Left ventricle myocardium superior (tissue), 1 donor: Measurements from ENCODE around the gene SORL1-AS1.

Experiments
- ATAC-seq: fragments of 200-7000 bp; cut with Tn5 transposase; one replicate; pipeline ENCODE4 v1.9.1; 2020; ENCODE audit warnings: mild to moderate bottlenecking, moderate library complexity
- DNase-seq: peaks from one replicate; pipeline ENCODE4 v3.0.0-alpha.2; 2020
- intact Hi-C: fragments of 100-400 bp; cut with micrococcal nuclease; formaldehyde crosslinking; loops from one replicate; pipeline ENCODE4 v1.11.0; 2022
- donor health status: DM: no; HTN: yes; CAD: no; lungs with severe emphysema.

Gene SORL1-AS1

DNA sequence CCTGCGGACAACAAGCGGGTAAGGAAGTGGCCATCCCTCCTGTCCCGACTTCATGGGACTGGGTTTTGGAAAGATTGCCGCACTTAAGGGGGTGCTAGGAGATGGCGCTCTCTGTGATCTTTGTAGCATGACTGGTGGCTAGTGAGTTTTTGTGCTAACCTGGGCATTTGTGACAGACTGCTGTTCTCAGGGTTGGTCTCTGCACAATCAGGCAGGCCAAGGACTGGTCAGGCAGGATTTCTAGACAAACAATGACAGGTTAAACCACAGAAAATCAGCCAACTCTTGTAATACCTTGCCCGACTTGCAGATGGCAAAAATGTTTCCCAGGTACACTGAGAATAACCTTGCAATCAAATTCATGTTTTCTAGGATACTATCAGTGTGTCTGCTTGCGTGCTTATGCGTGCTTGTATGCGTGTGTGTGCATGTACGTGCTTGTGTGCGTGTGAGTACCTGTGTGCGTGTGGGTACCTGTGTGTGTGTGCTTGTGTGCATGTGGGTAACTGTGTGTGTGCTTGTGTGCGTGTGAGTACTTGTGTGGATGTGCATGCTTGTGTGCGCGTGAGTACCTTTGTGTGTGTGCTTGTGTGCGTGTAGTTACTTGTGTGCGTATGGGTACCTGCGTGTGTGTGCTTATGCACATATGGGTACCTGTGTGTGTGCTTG, 25.6 kb upstream of the SORL1-AS1 start:
- ATAC-seq (no peak), DNase-seq (no peak)
- intact Hi-C loops = no loop called here

DNA sequence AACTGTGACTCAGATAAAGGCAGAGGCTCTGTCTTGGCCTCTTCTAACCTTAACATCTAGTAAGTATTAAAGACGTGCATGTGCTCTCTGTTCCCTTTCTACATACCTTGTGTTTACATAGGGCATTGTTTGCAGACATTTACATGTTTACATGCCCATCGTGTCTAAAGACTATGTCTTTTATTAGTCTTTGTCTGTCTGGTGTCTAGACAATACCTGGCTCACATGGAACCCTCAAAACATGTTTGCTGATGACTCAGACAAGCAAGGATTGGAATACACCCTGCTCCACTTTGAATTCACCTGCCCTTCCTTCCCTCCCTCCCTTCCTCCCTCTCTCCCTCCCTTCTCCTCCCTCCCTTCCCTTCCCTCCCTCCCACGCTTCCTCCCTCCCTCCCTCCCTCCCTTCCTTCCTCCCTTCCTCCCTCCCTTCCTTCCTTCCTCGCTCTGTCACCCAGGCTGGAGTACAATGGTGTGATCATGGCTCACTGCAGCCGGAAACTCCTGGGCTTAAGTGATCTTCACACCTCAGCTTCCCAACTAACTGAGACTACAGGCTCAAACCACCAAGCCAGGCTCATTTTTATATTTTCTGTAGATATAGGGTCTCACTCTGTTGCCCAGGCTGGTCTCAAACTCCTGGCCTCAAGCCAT, 23.7 kb upstream of the SORL1-AS1 start:
- no peak for DNase-seq
- no peak for ATAC-seq
- intact Hi-C loops = no loop called here

DNA sequence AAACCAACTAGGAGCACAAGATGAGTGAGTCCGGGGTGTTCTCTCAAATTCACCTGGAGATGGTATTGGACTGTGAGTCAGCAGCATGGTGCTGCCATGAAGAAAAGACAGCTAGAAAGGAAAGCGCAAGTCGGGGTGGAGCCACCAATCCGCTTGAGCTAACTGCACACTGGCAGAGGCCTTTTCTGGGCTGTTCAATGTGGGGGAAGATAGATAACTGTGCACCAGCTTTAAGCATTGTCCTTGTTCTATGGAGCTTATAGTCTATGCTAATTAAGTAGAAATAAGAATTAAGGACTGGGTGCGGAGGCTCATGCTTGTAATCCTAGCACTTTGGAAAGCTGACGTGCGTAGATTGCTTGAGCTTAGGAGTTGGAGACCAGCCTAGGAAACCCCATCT, 21.9 kb upstream of the SORL1-AS1 start:
- ATAC-seq (no peak), DNase-seq (no peak)
- intact Hi-C loops = no loop called here

DNA sequence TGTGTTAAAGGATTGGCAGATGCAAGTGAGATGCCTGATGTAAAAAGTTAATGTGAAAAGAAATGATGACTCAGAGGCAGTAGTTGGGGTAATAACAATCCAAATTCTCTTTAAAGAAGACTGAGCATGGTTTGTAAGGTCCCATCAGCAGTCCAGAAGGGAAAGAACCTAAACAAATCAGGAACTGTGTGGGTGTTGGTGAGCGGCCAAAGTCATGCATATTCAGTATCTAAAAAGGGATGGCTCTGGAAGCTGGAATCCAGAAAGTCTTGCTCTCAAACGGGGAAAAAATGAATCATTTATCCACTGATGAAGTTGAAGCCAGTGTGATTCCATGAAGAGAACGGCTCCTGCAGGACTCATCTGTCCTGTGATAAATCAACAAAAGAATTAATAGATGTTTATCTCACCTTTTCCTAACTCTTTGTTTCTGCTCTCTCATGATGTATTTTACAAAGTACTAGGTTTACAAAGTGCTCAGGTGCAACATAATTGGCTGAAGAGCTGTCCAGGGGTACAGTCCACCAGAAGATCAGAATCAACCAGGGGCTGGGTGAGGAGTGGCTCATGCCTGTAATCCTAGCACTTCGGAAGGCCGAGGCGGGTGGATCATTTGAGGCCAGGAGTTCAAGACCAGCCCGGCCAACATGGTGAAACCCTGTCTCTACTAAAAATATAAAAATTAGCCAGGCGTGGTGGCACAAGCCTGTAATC, 20.5 kb upstream of the SORL1-AS1 start:
- DNase-seq = no peak
- intact Hi-C loops = no loop called here
- no peak for ATAC-seq

DNA sequence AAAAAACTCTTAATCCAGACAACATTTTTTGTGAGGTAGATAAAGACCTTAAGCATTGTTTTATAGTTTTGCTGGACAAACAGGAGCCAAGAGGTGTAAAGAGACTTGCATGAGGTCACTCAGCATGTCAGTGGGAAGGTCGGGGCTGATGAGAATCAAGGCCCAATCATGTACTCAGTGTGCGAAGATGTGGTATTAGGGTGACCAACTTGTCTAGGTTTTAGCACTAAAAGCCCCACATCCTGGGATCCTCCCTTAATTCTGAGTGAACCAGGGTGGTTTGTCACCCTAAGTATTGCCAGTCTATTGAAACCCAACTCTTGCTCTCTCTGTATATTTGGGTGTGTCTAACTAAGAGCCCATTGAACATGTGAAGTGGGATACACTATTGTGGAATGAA, 19.5 kb upstream of the SORL1-AS1 start:
- ATAC-seq = no peak
- no peak for DNase-seq
- intact Hi-C loops = no loop called here

DNA sequence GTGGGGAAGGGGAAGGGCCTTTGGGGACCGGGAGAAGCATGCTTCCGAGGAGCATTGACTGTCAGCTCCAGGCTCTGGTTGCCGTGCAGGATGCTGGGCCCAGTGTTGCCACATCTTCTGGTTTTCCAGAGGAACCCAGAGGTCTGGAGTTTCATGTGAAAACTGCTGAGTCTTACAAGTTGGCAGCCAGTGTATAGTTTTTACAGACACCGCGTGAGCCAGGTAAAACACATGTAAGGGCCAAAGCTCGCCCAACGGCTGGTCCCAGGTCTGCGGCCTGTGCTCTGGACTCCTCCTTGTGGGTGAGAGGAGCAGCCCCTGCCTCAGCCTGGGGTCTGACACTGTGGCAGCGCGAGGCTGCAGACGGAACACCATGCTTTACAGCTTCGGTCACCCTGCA, 18.4 kb upstream of the SORL1-AS1 start:
- no peak for DNase-seq
- ATAC-seq = no peak
- intact Hi-C loops = no loop called here

DNA sequence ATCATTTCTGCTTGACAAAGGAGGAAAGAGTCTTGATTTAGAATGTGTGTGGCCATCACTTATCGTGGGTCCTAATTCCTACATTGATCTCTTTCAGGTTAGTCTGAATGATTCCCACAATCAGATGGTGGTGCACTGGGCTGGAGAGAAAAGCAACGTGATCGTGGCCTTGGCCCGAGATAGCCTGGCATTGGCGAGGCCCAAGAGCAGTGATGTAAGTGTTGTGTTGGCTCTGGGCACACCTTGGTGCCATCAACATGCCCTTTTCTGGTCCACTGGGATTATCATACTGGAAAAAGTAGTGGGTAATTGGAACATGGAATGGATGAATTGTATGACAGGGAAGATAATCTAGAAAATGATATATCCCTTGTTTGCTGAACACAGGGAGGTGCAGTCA, 17.1 kb upstream of the SORL1-AS1 start:
- ATAC-seq = no peak
- DNase-seq = no peak
- intact Hi-C loops = no loop called here

DNA sequence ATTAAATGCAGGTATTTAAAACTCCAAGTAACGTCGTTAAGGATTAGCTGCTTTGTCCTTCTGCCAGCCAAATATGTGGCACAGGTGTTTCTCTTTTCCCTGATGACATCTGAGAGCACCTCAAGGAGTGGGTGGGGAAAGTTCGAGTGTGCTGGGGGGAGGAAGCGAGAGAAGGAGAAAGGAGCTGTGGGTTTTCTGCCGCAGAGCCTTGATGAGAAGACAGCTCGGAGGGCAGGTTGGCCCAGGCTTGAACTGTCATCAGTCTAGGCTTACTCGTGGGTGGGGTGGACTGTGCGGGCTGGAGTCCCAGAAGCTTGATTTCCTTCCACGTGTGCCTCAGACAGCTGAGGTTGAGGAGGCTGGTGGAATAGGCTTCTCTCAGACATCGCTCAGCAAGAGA, 15.2 kb upstream of the SORL1-AS1 start:
- intact Hi-C loops = no loop called here

DNA sequence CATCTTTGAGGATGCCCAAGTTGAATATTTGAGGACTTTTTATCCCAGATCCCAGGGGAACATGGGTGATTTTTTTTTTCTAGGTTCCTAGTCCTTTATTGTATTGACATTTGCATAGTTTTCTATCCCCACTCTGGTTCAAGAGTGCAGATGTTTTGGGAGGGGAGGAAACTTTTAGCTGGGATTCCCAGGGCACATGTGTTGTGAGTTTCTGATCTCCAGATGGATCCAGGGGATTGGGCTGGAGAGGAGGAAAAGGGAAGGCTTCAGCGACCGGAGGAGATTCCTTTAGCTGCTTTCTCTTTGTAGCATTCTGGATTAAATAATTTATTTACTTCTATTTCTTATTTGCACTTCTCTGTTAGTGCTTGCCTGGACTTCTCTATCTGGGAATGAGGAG, 14.7 kb upstream of the SORL1-AS1 start:
- DNase-seq = no peak
- no peak for ATAC-seq
- intact Hi-C loops = no loop called here

More for the DNA sequence above, 15.2 kb upstream of the SORL1-AS1 start:
- no peak for DNase-seq
- ATAC-seq = no peak

DNA sequence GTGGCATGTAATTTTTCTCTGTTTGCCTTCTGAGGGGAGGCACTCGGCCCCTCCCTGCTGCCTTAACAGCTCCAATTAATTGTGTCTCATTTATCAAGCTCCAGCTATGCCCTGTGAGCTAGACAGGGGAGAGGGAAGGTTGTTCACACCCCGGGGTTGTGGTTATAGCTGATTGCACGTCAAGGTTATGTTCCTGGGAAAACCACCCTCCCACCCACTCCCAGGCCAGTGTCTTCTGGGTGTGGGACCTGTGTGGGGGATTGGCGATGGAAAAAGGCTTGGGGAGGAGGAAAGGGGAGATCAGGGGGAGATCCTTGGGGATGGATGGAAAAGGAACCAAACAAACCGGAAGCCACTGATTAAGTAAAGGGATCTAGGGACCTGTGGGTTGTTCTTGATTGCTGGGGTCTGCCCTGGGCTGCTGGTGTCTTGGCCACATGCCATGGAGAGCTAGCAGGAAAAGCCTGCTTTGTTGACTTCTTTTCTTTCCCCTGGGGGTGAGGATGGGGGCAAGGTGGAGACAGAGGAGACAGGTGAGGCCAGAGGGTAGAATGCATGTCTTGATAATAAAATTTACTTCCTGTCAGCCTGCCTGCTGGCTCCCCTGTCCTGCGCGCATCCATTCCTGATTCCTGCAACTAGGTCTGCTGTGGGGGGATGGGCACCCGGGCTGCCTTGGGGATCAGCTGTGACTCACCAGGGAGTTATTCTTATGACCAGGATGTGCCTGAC, 13.5 kb upstream of the SORL1-AS1 start:
- ATAC-seq = peak; percentile 91
- intact Hi-C loops = no loop called here
- peak; percentile 90 for DNase-seq

DNA sequence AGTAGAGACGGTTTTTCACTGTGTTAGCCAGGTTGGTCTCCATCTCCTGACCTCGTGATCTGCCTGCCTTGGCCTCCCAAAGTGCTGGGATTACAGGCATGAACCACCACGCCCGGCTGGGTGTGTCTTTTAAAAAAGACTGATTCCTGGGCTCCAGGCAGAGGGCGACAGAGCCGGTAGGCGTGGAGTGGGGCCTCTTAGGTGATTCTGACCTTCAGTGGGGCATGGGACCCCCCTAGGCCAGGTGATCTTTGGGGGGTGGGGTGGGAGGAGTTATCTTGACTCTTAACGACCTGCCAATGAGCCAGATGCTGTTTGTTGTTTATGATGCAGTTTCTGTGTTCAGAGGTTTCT, 12.9 kb upstream of the SORL1-AS1 start:
- DNase-seq (no peak), ATAC-seq (no peak)
- intact Hi-C loops = no loop called here

DNA sequence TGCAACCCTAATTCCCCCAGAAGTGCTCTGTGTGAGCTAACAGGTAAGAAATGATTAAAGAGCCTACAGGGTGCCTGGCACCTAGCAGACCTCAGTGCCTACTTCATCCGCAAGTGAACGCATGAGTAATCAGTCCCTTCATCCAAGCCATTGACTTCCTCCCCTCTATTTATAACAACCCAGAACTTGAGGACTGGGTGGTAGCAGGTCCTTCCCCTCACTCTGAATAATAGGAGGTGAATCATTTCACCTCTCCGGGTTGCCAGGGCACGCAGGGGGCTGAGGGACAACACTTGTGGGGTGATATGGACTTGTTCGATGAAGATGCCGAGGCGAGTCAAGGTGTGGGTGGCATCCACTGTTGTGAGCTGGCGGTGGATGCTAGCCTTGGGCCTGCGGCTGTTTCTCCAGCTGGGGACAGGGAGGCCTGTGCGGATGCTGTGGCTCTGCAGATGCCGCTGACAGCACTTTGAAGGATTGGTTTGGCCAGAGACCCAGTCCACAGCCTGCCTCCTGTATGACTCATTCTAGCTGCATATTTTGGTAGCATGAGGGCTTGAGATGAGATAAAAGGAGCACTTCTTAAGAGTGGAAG, 11.7 kb upstream of the SORL1-AS1 start:
- intact Hi-C loops = no loop called here
- peak; percentile 75 for DNase-seq
- peak; percentile 91 for ATAC-seq

DNA sequence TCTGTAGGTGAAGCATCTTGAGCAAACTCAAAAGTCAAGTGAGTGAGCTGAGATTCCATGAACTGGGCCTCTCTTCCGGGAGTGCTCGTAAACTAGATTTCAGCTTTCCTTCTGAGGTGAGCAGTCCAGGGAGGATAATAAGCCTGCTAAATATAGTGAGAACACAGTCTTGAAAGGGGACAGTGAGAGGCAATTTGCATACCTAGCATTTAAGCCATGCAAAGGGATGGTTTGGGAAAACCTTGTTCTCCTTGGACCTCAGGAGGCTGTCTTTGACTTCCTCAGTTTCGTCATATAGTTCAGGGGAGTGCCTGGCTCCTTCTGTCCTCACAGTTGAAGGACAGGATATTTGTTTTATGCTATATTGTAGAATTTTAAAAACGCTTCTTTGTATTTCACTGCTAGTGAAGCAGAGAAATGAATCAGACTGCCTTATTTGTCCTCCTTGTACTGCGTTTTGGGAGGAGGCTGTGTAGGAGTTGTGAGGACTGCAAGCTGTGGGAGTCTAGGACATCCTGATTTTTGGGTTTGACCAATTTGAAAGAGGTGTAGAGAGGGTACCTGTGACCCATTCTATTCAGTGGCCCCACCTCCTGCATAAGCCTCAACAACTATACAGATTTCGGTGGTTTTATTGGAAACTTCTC, 11.0 kb upstream of the SORL1-AS1 start:
- intact Hi-C loops = no loop called here

DNA sequence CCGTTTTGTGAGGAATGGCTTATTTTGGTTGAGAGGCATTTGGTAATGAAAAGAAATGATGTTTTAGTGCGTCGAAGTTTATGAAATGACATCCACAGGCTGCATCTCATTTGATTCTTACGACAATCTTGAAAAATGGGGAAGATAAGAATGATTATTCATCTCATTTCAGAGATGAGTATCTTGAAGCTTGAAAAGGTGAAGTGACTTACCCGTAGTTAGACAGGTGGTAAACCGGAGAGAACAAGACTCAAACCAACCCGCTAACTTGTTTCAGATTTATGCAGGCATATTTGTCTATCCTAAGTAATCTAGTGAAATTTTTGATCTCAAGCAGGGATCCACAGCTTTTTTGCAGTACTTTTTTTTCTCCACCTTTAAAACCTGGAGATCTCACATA, 9.1 kb upstream of the SORL1-AS1 start:
- ATAC-seq (no peak), DNase-seq (no peak)
- intact Hi-C loops = no loop called here

More for the DNA sequence above, 11.0 kb upstream of the SORL1-AS1 start:
- no peak for DNase-seq
- no peak for ATAC-seq

DNA sequence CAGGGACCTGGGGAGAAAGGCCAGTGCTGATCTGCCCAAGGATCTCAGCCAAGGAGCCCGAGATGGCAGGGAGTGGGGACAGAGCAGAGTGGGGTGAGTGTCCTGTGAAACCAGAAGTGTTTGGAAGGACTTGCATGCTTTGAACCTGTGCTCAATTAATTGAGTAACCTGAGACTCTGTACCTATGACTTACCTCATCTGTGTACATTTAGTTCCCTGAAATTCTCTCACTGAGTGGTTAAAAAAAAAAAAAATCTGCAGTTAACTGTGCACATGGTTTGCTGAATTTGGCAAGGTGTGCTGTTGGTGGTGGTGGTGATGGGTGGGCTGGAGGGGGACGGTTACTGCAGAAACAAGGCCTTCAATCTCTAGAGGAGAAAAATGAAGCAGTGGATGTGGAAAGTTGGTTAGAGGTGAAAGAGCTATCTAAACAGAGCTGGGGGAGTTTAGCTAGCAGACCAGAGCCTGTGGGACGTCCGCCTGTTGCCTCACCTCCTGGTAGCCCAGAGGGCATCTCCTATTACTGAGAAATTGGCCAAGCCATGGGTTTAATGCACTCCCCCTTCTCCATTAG, 8.3 kb upstream of the SORL1-AS1 start:
- intact Hi-C loops = no loop called here
- DNase-seq (no peak), ATAC-seq (no peak)

DNA sequence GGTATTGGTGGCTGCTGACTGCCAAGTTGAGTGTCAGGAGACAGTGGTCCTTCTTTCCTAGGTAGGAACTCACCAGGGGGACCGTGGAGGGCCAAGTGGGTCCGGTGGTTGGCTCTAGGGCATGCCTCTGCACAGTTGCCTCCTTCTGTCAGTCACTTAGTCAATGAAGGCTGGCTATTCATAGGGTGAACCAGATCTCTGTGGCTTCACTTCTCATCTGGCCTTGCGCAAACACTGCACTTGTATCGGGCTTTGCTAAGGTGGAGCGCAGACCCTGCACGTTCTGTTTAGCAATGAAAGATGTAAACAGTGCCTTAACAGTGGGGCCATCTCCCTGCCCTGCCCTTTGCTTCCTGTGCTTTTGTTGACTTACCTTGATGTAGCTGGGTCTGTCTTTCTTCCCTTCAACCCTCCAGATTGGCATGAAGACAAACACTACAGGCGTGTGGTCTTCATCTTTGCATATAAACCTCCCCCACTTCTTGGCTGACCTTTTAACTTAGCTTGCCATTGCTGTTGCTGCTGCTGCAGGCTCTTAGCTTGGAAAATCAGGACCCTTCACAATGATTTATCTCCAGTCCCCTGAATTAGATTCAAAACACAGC, 6.7 kb upstream of the SORL1-AS1 start:
- intact Hi-C loops = loop anchor here (10.0 kb wide), 1 partner anchor 125 kb away; no protein-coding TSS in a partner anchor
- DNase-seq (no peak), ATAC-seq (no peak)

DNA sequence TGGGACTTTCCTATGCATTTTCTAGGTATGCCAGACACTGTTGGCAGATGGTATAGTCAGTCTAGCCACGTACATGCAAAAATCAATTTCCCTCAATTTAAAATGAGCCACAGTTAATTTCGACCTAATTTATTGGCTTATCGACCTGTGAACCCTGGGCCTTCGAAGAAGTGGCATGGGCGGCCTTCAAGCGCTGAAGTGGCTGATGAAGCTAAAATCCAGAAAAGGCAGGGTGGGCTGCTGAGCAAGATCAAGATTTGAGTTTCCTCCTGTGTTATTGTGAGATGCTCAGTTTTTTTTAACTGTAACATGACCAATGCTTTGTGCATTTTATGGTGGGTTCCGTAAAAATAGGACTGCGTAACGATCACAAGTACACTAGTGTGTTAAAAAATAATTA, 5.8 kb upstream of the SORL1-AS1 start:
- ATAC-seq (no peak), DNase-seq (no peak)

DNA sequence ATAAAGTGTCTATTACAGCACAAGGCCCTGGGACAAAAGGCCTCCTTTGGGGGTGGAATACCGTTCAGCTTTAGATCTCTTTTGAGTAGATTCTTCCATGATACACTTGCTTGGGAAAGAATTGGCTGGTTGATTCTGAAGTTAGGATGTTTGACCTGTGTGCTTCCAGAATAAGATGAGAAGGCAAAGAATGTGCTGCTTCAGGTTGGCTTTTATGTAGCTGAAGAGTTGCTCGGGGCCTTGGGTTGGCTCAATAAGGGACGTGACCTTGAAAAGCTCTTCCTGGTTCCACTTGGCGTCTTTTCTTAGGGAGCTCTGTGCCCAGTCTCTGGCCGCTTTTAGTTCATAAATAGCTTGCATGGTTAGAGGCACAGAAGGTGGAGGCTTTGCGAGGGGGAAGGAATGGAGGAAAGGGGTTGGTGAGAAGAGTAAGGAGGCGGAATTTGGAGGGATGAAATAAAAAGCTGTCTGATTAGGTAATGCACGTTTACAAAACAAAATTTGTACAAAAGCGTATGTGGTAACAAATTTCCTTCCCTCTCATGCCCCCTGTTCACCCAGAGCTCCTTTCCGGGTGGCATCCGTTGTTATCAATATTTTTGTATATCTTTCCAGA, 4.2 kb upstream of the SORL1-AS1 start:
- intact Hi-C loops = loop anchor here (10.0 kb wide), 1 partner anchor 122 kb away; no protein-coding TSS in a partner anchor
- no peak for ATAC-seq
- DNase-seq = no peak

More for the DNA sequence above, 5.8 kb upstream of the SORL1-AS1 start:
- intact Hi-C loops = loop anchor here (10.0 kb wide), 1 partner anchor 124 kb away; no protein-coding TSS in a partner anchor
